Heart left ventricle (tissue), 16 donors: Measurements from ENCODE around the gene RASEF. TPM values are rescaled to one million over a fixed set of nuclear protein-coding genes. Genes with fewer than 3 reads are reported as not detected.

ENCODE experiments used
- ATAC-seq, 4 donors: fragments of 200-7000 bp; cut with Tn5 transposase; one replicate each; pipeline ENCODE4 v1.9.1; 2020 to 2022; ENCODE audit warnings: moderate library complexity in 4 of 4, mild to moderate bottlenecking in 3 of 4, moderate number of reproducible peaks in 1 of 4
- DNase-seq, 5 donors: peaks; one replicate each; pipeline ENCODE4 v3.0.0-alpha.2; 2020
- H3K27ac ChIP-seq, 12 donors: fragments of 200-600 bp; sonication (generic) in 4 of 12; one replicate each; pipeline versions ENCODE4 v1.5.0 to v1.8.0; 2016 to 2022; ENCODE audit warnings: mild to moderate bottlenecking in 2 of 12
- H3K27me3 ChIP-seq, 9 donors: fragments of 200-600 bp; sonication (generic) in 2 of 9; one replicate each; pipeline versions ENCODE4 v1.5.1 to v1.8.0; 2016 to 2022; ENCODE audit warnings: mild to moderate bottlenecking in 3 of 9
- H3K36me3 ChIP-seq, 9 donors: fragments of 200-600 bp; sonication (generic) in 2 of 9; one replicate each; pipeline versions ENCODE4 v1.5.0 to v1.8.0; 2018 to 2022; ENCODE audit warnings: mild to moderate bottlenecking in 2 of 9
- H3K4me1 ChIP-seq, 12 donors: fragments of 200-600 bp; sonication (generic) in 4 of 12; one replicate each; pipeline versions ENCODE4 v1.5.0 to v1.8.0; 2016 to 2022; ENCODE audit warnings: mild to moderate bottlenecking in 3 of 12
- H3K4me3 ChIP-seq, 12 donors: fragments of 200-600 bp; sonication (generic) in 4 of 12; one replicate each; pipeline versions ENCODE4 v1.5.0 to v1.8.0; 2017 to 2022; ENCODE audit warnings: mild to moderate bottlenecking in 9 of 12, moderate library complexity in 4 of 12
- H3K9me3 ChIP-seq, 12 donors: fragments of 200-600 bp; sonication (generic) in 4 of 12; one replicate each; pipeline versions ENCODE4 v1.5.0 to v1.8.0; 2016 to 2022; ENCODE audit warnings: mild to moderate bottlenecking in 1 of 12
- POLR2A ChIP-seq, 2 donors: fragments of 450-650 bp; IDR thresholded peaks; one replicate each; pipeline ENCODE4 v1.6.1; 2017; ENCODE audit warnings: antibody characterized with exemption in 2 of 2, mild to moderate bottlenecking in 2 of 2, moderate library complexity in 2 of 2
- WGBS, 4 donors: extraction: QIAGEN DNeasy Blood & Tissue Kit in 2 of 4; methylation state at CpG; one replicate each; pipeline versions ENCODE4 v1.1.5 to v1.1.7; 2013 to 2018; 5-methylcytosine and 5-hydroxymethylcytosine counted together
- intact Hi-C, 10 donors: fragments of 100-400 bp; cut with DNase I; formaldehyde crosslinking; loops; one replicate each; pipeline versions ENCODE4 v1.11.1 to v1.14.2; 2022
- polyA plus RNA-seq, 2 donors: library from polyadenylated mRNA; stranded (reverse); fragments of 200-250 nt; gene quantifications; one replicate each; pipeline ENCODE4 v1.2.3, GENCODE V29; 2013
- total RNA-seq, 9 donors: library from RNA; depleted of rRNA in 2 of 9; stranded (reverse); fragments of >200 nt in 2 of 9; fragmentation: NEBNext Ultra II Directional in 3 of 9; extraction: Animal tissue kit (Norgen Biotek cat#: 25700) in 3 of 9; gene quantifications; one replicate each; pipeline versions ENCODE4 v1.1.0 to v1.2.4, GENCODE V29; 2016 to 2023
- TF ChIP-seq, protein P1 (sequence below), 12 donors: fragments of 200-600 bp; sonication (generic) in 4 of 12; IDR thresholded peaks; one replicate each; pipeline versions ENCODE4 v1.5.0 to v1.8.0; 2018 to 2022; ENCODE audit warnings: antibody characterized with exemption in 12 of 12, mild to moderate bottlenecking in 5 of 12
- donor health status: ischemic (EF 13 %, LVEDD 7.1; RV severe dilation, severe dysfunction).
- donor health status: healthy with polysubstance abuse.
- donor health status: DM: no; HTN: yes; CAD: no.
- donor health status: DM: no; HTN: no; CAD: no.
- donor health status: ischemic (EF 25% LVEDD 6.9; RV normal size, moderate dysfunction).
- donor health status: ischemic (EF 25% LVEDD 5.7; RV mildly dilated, moderate dysfunction).
- donor health status: healthy.
- donor health status: DM: yes; HTN: yes; CAD: no.
- donor health status: ischemic (EF 35%, LVEDD 5.7; RV mildly dilated, moderate dysfunction).
- donor health status: nonischemic (EF 11% LVEDD 7.7; RV severe dilation, severe dysfunction).
- donor health status: DM: yes; HTN: yes; CAD: no.
- donor health status: PGD.
- donor health status: ischemic (EF 29% LVEDD 5.4; RV normal size, mild dysfunction).
- donor health status: nonischemic (EF 23%, LVEDD 6.1; RV moderate dilation, normal function).

The RASEF gene
- total and polyA plus RNA-seq, 11 donors = 0.05 to 0.20 (median 0.08) TPM; not detected in 4

DNA sequence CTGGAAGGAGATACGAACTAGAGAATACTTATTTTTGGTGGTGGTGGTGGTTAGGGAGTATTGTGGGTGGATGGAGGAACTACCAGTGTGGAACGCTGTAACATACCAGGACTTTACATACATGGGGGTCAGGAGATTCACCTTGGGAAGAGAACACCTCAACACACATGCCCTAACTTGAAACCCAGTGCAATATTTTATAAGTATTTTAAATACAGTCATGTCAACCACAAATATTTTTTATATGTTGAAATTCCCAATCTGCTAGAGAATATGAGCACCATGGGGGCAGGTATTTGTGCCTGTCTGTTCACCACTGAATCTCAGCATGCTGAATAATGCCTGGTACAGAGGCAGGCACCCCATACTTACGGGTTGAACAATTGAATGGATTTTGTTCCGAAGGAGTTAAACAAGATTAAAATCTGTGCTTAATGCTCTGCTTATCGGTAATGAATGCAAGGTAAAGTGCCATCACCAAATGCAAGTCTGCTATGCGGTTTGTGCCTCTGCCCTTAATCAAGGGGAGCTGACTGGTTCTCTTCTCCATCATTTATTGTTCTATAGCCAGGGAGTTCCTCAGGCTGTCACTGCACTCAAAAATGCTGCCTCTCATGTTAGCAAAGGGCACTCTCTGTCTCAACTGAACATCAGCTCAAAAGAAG, 65.3 kb downstream of the RASEF start:
- TF ChIP-seq, protein P1, sequence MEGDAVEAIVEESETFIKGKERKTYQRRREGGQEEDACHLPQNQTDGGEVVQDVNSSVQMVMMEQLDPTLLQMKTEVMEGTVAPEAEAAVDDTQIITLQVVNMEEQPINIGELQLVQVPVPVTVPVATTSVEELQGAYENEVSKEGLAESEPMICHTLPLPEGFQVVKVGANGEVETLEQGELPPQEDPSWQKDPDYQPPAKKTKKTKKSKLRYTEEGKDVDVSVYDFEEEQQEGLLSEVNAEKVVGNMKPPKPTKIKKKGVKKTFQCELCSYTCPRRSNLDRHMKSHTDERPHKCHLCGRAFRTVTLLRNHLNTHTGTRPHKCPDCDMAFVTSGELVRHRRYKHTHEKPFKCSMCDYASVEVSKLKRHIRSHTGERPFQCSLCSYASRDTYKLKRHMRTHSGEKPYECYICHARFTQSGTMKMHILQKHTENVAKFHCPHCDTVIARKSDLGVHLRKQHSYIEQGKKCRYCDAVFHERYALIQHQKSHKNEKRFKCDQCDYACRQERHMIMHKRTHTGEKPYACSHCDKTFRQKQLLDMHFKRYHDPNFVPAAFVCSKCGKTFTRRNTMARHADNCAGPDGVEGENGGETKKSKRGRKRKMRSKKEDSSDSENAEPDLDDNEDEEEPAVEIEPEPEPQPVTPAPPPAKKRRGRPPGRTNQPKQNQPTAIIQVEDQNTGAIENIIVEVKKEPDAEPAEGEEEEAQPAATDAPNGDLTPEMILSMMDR (IDR thresholded peaks at IDR 0.05) = no peak
- no peak for TF ChIP-seq POLR2A (IDR thresholded peaks at IDR 0.05)
- Histone ChIP-seq H3K27me3 (no peaks in the 10 kb centered on the region), H3K4me3 (no peak overlapping the region), H3K9me3 (no peaks in the 10 kb centered on the region), H3K27ac (no peak overlapping the region), H3K4me1 (peaks cover 0 to under 1% (median 0%) of the 10 kb centered on the region in 12 donors), H3K36me3 (no peaks in the 10 kb centered on the region)
- DNase-seq (no peak), ATAC-seq (no peak)
- 93 to 96% (median 95%) methylated on average over 6 of the region's 6 CpGs for WGBS, 4 donors
- intact Hi-C loops = no loop called here

DNA sequence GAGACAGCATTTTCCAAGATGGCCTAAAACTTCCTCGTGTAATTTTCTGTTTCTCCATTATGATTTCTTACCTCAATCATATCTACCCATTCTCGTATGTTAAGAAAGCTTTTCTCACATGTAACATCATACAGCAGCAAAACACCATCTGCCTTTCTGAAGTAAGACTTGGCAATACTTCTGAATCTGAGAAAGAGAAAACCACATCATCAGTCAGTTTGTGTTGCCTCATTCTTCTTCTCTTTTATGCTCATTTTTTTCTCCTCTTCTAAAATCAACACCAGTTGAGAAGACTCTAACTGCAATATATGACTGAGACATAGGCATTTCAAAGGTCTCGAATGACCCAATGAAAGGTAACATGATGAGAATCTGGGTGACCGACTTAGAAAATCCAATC, 66.0 kb downstream of the RASEF start:
- DNase-seq = no peak
- TF ChIP-seq, protein P1 (IDR thresholded peaks at IDR 0.05) = no peak
- TF ChIP-seq POLR2A (IDR thresholded peaks at IDR 0.05) = no peak
- no peaks in the 10 kb centered on the region for H3K9me3 ChIP-seq
- H3K4me3 ChIP-seq = no peak overlapping the region
- no peak overlapping the region for H3K27ac ChIP-seq
- intact Hi-C loops = no loop called here
- whole genome bisulfite sequencing, 4 donors = 89 to 92% (median 92%) methylated on average over 4 of the region's 4 CpGs
- H3K27me3 ChIP-seq = no peaks in the 10 kb centered on the region
- H3K36me3 ChIP-seq = no peaks in the 10 kb centered on the region
- H3K4me1 ChIP-seq = peaks cover 0 to 7% (median 0%) of the 10 kb centered on the region in 12 donors
- ATAC-seq = no peak

DNA sequence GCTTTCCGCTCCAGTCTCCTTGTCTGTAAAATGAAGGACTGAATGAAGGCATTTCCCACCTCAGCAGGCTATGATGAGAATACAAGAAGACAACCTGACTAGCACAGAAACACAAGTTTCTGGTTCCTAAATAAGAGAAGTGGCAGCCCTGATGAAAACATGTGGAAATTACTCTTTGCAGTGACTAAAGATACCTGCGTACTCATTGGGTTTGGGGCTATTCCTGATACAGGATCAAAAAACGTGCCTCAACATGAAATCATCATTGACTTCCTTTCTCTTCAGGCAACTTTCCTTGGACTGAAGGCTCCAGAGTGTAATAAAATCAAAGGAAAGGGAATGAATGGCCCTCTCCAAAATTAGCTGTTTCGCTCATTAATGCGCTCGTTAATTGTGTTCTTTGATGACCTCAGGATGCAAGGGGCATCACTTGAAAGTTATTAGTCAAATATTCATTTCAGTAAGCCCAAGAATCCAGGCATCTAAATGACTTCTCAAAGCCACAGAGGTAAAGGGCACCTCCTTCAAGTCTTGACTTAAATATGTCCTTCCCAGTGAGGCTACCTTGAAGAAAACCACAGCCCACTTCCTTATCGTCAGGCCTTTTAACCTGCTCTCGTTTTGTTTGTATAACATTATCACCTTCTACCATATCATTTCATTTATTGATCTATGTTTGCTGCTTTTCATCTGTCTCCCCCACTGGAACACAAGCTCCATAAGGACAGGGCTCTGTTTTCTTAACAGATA, 68.9 kb downstream of the RASEF start:
- DNase-seq = no peak
- WGBS, 4 donors = 89 to 93% (median 93%) methylated on average over 8 of the region's 8 CpGs
- TF ChIP-seq POLR2A (IDR thresholded peaks at IDR 0.05) = no peak
- TF ChIP-seq, protein P1 (IDR thresholded peaks at IDR 0.05) = no peak
- Histone ChIP-seq H3K27me3 (no peaks in the 10 kb centered on the region), H3K36me3 (no peaks in the 10 kb centered on the region), H3K9me3 (no peaks in the 10 kb centered on the region), H3K27ac (no peak overlapping the region), H3K4me1 (peaks cover 0 to 12% (median 0%) of the 10 kb centered on the region in 12 donors), H3K4me3 (no peak overlapping the region)
- ATAC-seq = no peak
- intact Hi-C loops = no loop called here

DNA sequence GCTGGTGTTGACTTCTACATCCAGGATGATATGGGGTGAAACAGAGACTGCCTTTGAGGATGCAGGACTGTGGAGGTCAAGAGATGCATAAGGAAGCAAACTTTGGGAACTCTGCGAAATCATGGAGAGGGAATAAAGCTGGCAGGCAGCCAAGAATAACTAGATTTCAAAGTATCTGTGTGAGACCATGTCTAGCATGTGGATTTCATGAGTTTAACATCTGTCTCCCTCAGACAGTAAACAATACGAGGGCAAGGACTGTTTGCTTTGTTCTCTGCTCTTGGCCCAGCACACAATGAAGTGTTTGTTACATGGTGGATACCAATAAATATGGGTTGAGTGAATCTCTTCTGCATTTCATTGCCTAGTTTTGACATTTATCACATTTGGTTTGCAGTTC, 71.3 kb downstream of the RASEF start:
- no peak for TF ChIP-seq POLR2A (IDR thresholded peaks at IDR 0.05)
- TF ChIP-seq, protein P1 (IDR thresholded peaks at IDR 0.05) = no peak
- ATAC-seq (peak in 2 of 4 donors; percentile 57 to 83), DNase-seq (peak in 1 of 5 donors; percentile 26)
- no peak overlapping the region for H3K4me3 ChIP-seq
- H3K27ac ChIP-seq = no peak overlapping the region
- H3K9me3 ChIP-seq = no peaks in the 10 kb centered on the region
- H3K36me3 ChIP-seq = no peaks in the 10 kb centered on the region
- H3K27me3 ChIP-seq = no peaks in the 10 kb centered on the region
- WGBS, 4 donors = 39 to 57% (median 45%) methylated on average over 2 of the region's 2 CpGs
- peaks cover 0 to 12% (median 0%) of the 10 kb centered on the region in 12 donors for H3K4me1 ChIP-seq
- intact Hi-C loops = no loop called here
